Testis (tissue), 2 donors: ENCODE data around the gene MEF2B.

Experiments
- CTCF ChIP-seq, 3 experiments: fragments of 450-650 bp in 2 of 3; fragments of 200-600 bp in 1 of 3; sonication (generic) in 1 of 3; IDR thresholded peaks; one replicate each; pipeline ENCODE4 v1.5.1; 2016 to 2019; ENCODE audit warnings: antibody characterized with exemption in 3 of 3, mild to moderate bottlenecking in 2 of 3, moderate library complexity in 1 of 3
- POLR2A ChIP-seq: fragments of 450-650 bp; IDR thresholded peaks from one replicate; pipeline ENCODE4 v1.6.1; 2017; ENCODE audit warnings: antibody characterized with exemption, mild to moderate bottlenecking, moderate library complexity

GRCh38 chr19:19171821-19172532 lies 1.9 kb upstream of the MEF2B start:
- TF ChIP-seq CTCF (IDR thresholded peaks at IDR 0.05) (no peak), POLR2A (no peak)
